DND-41 (cell line): ENCODE results near the gene SPATA46.

Experiments
- ATAC-seq: fragments of 200-7000 bp; cut with Tn5 transposase; 3 replicates; pipeline ENCODE4 v1.9.1; 2021; ENCODE audit warnings: low read depth; ENCODE audit not compliant: insufficient read depth
- DNase-seq: peaks from one replicate; pipeline ENCODE4 v3.0.0-alpha.2; 2020
- H2AFZ ChIP-seq: 2 replicates; pipeline ENCODE4 v1.6.0; 2012; ENCODE audit warnings: low read depth, low read length
- H3K27ac ChIP-seq: 2 replicates; pipeline ENCODE4 v1.5.1; 2012; ENCODE audit warnings: low read length, inconsistent platforms
- H3K27me3 ChIP-seq: fragments of 200-600 bp; sonication (generic); 2 replicates; pipeline ENCODE4 v1.6.0; 2012; ENCODE audit warnings: low read length, mild to moderate bottlenecking, inconsistent platforms; ENCODE audit not compliant: insufficient read depth, poor library complexity
- H3K36me3 ChIP-seq: 2 replicates; pipeline ENCODE4 v1.5.1; 2012; ENCODE audit warnings: low read length, inconsistent platforms; ENCODE audit not compliant: insufficient read depth
- H3K4me1 ChIP-seq: 2 replicates; pipeline ENCODE4 v1.5.1; 2012; ENCODE audit warnings: mild to moderate bottlenecking, low read length; ENCODE audit not compliant: insufficient read depth
- H3K4me2 ChIP-seq: 2 replicates; pipeline ENCODE4 v1.6.0; 2012; ENCODE audit warnings: mild to moderate bottlenecking, moderate library complexity, low read length, inconsistent platforms; ENCODE audit not compliant: insufficient read depth
- H3K4me3 ChIP-seq, 2 experiments: fragments of 200-600 bp in 1 of 2; shearing (Covaris generic) in 1 of 2; 2 replicates each; pipeline ENCODE4 v1.5.1; 2012 to 2016; ENCODE audit warnings: inconsistent platforms in 2 of 2, low read length in 2 of 2, mild to moderate bottlenecking in 2 of 2, low read depth in 1 of 2, moderate library complexity in 1 of 2
- H3K79me2 ChIP-seq: 2 replicates; pipeline ENCODE4 v1.6.0; 2012; ENCODE audit warnings: low read length, inconsistent platforms; ENCODE audit not compliant: insufficient read depth
- H3K9ac ChIP-seq: 2 replicates; pipeline ENCODE4 v1.6.0; 2012; ENCODE audit warnings: low read depth, mild to moderate bottlenecking, inconsistent platforms, low read length, moderate library complexity
- H3K9me3 ChIP-seq: 2 replicates; pipeline ENCODE4 v1.5.1; 2012; ENCODE audit warnings: low read length, moderate library complexity, mild to moderate bottlenecking, inconsistent platforms; ENCODE audit not compliant: insufficient read depth, severe bottlenecking
- H4K20me1 ChIP-seq: 2 replicates; pipeline ENCODE4 v1.6.0; 2012; ENCODE audit warnings: low read length; ENCODE audit not compliant: insufficient read depth
- CTCF ChIP-seq: IDR thresholded peaks from 2 replicates; pipeline ENCODE4 v1.5.1; 2012; ENCODE audit warnings: borderline replicate concordance, low read length, moderate library complexity, mild to moderate bottlenecking; ENCODE audit not compliant: poor library complexity, severe bottlenecking; ENCODE audit errors: extremely low read depth
- EZH2 ChIP-seq: IDR thresholded peaks from 3 replicates; pipeline ENCODE4 v1.6.1; 2012; ENCODE audit warnings: borderline replicate concordance, low read depth, mild to moderate bottlenecking, moderate library complexity, low read length, inconsistent platforms; ENCODE audit not compliant: severe bottlenecking

The SPATA46 gene

GRCh38 chr1:162327144-162327787, 49.4 kb downstream of the SPATA46 start:
- H2AFZ ChIP-seq: no peak overlapping the region
- H3K9ac ChIP-seq: no peak overlapping the region
- ATAC-seq: no peak
- H3K79me2 ChIP-seq: no peaks in the 10 kb centered on the region
- no peak for TF ChIP-seq CTCF
- TF ChIP-seq EZH2: no peak
- no peak overlapping the region for H3K4me2 ChIP-seq
- no peaks in the 10 kb centered on the region for H3K36me3 ChIP-seq
- no peak for DNase-seq
- H3K4me1 ChIP-seq: no peaks in the 10 kb centered on the region
- no peaks in the 10 kb centered on the region for H4K20me1 ChIP-seq
- no peak overlapping the region for H3K4me3 ChIP-seq
- H3K9me3 ChIP-seq: no peaks in the 10 kb centered on the region
- no peak overlapping the region for H3K27ac ChIP-seq
- H3K27me3 ChIP-seq: peaks cover 52% of the 10 kb centered on the region

GRCh38 chr1:162326559-162326958, 50.1 kb downstream of the SPATA46 start:
- ATAC-seq: no peak

GRCh38 chr1:162324396-162324795, 52.3 kb downstream of the SPATA46 start:
- Histone ChIP-seq H3K27me3 (peaks cover 45% of the 10 kb centered on the region), H4K20me1 (no peaks in the 10 kb centered on the region), H3K4me2 (no peak overlapping the region), H3K79me2 (no peaks in the 10 kb centered on the region), H3K4me3 (no peak overlapping the region), H3K36me3 (no peaks in the 10 kb centered on the region), H2AFZ (no peak overlapping the region), H3K27ac (no peak overlapping the region), H3K9me3 (no peaks in the 10 kb centered on the region), H3K9ac (no peak overlapping the region), H3K4me1 (no peaks in the 10 kb centered on the region)
- ATAC-seq (no peak), DNase-seq (no peak)
- no peak for TF ChIP-seq CTCF
- TF ChIP-seq EZH2: no peak

More at GRCh38 chr1:162326559-162326958, 50.1 kb downstream of the SPATA46 start:
- no peaks in the 10 kb centered on the region for H3K79me2 ChIP-seq
- no peak overlapping the region for H3K27ac ChIP-seq
- peaks cover 52% of the 10 kb centered on the region for H3K27me3 ChIP-seq
- H4K20me1 ChIP-seq: no peaks in the 10 kb centered on the region
- no peak for TF ChIP-seq CTCF
- H3K4me2 ChIP-seq: no peak overlapping the region
- H3K36me3 ChIP-seq: no peaks in the 10 kb centered on the region
- no peak overlapping the region for H2AFZ ChIP-seq
- H3K9me3 ChIP-seq: no peaks in the 10 kb centered on the region
- H3K4me1 ChIP-seq: no peaks in the 10 kb centered on the region
- no peak overlapping the region for H3K4me3 ChIP-seq
- no peak for DNase-seq
- no peak overlapping the region for H3K9ac ChIP-seq
